GM21528 (cell line): ENCODE data around the gene BOLL.
A peak's percentile ranks its signal among the peaks of the same experiment; 100 is the strongest.
"Not testable (repeated sequence)": the region's sequence is repeated elsewhere in the genome, so short reads cannot be mapped to it uniquely, and the experiment has no call there.

ENCODE experiments used
- ATAC-seq: cut with Tn5 transposase; IDR thresholded peaks from one replicate; pipeline ENCODE4 v1.9.1; 2021; ENCODE audit warnings: mild to moderate bottlenecking, moderate library complexity; ENCODE audit not compliant: unreplicated experiment, low FRiP score

The BOLL gene

DNA sequence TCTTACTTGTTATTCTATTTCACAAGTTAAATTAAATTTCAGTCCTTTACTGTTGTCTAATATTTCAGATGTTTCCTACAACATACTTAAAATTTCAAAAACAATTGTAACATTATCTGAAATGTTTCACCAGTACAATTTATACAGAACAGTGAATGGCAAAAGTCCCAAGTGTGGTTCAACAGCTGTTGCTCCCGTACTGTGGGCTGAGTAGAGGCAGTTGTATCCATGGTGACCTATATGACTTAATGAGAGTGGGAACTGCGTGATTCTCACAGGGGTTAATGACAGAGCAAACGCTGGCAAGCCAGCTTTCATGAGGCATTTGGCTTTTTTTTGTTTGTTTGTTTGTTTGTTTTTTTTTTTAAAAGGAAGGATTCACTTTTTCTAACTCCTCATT lies 13.9 kb upstream of the BOLL start:
- no peak for ATAC-seq

DNA sequence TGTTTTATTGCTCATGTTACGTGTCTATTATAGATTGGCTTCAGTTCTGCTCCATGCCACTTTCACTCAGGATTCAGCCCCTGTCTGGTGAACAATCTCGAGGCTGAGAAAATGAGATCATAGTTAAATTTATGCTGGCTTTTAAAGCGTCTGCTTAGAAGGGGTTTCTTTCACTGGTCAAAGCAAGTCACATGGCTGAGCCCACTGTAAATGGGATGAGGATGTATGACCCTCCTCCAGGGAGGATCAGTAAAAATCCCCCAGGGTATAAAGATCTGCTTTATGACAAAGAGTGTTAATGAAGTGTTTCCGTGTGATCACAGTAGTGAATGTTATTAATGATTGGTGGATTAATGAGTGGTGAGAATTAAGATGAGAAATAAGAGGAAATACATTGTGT lies 13.1 kb upstream of the BOLL start:
- no peak for ATAC-seq

DNA sequence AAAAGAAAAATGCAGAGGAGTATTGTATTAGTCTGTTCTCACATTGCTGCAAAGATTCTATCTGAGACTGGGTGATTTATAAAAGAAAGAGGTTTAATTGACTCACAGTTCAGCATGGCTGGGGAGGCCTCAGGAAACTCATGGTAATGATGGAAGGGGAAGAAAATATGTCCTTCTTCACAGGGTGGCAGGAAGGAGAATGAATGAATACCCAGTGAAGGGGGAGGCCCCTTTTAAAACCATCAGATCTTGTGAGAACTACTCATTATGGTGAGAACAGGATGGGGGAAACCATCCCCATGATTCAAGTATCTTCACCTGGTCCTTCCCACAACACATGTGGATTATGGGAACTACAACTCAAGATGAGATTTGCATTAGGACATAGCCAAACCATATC lies 10.2 kb upstream of the BOLL start:
- no peak for ATAC-seq

DNA sequence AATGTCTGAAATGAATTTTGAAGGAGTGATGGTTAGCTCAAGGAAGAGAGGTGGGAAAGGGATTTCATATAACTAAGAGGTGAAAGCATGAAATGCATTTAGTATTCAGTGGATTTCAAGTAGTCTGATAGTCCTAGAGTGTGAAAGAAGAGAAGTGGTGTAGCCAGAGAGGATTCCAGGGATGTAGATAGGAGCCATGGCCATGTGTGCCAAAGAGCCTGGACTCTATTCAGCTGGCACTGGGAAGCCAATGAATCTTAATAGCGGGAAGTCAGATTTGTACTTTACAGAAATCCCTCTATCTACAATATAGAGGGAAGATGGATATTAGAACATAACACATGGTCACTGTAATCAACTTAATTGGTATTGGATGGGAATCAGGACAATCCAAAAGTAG lies 8.3 kb upstream of the BOLL start:
- ATAC-seq = no peak

DNA sequence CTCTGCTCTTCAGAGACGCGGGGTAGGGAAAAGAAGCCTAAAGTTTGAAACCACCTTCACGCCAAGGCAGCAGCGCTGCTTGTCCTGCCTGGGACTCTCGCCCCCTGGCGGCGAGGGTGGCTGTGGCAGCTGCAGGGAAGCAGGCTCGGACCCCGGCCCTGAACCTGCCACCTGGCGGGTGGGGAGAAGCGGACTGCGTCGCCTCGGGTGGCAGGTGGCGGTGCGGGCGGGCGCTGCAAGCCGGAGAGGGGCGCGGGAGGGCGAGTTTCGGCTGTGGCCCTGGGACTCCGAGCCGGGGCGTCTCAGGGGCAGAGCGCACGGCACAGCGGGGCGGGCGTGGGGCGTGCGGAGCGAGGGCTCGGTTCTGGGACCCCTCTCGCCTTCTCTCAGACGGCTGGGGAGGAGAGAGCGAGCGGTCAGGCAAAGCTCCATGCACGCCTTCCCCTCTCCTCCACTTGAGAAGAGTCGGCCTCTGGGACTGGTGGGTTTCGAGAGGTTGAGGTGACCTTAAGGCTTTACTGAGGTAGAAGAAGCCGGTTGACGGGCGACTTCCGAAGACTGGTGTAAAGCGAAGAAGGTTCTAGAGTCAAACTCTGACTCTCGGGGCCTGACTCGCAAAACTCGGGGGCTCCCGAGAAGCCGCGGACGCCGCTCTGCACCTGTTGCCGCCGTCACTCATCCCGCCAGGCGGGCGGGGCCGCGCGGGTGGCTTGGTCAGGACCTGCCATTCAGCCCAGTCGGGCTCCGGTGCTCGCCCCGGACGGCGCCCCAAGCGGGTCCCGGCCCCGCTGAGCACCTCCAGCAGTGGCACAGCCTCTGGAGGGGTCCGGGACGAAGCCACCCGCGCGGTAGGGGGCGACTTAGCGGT lies 1.1 kb upstream of the BOLL start:
- ATAC-seq = no peak

DNA sequence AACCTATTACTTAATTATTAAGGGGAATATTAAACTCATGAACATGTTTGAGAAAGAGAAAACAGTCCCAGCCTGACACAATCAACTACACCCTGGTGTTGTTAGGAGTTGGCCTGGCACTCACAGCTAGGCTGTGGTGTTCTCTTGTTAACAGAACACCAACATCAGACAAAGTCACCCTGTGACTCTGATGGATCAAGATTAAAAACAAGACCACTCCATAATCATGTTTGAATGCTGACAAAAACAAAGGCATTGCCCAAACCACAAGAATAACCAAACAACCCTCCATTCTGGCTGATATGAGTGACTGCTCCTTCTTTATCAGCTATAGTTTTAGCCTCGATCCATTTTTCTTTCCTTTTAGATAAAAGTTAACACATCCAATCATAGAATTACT lies 3.0 kb downstream of the BOLL start:
- no peak for ATAC-seq

DNA sequence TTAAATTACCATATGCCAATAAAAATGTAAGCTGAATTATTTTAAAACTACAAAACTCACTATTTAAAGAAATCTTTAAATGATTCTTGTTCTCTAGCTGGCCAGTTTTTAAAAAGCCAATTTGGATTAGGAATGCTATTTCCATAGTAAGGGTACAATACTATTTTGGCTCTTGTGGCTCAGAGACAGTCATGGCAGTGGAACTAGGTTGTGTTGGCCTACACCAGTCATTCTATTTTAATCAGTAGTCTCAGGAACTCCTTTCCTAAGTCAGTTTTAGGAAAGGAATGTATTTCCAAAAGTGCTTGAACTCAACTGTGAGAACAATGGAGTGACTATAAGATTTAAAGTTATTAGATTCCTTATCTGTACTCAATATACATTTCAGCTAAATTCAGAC lies 5.9 kb downstream of the BOLL start:
- no peak for ATAC-seq

DNA sequence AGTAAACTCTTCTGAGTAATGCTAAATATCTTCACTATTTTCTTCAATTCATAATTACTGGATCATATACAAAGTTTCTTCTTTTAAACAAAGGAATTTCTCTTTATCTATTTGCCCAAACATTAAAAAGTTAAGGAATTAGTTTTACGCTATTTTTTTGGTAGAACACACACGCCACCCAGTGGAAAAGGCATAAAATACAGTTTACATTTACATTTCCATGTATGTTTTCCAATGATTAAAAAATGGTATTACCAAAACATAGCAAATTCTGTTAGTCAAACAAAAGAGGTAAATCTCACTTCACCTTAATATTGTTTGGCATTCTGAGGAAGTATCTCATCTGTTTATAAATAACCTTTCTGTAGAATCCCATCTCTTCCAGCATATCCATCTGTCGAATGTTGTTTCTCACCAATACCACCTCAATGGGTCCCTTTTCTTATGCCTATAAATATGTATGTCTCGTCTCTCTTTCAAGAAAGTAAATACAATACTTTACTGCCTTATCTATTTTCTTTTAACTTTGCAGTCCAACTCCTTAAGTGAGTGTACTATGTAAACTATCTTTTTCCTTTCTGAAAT lies 7.2 kb downstream of the BOLL start:
- no peak for ATAC-seq

DNA sequence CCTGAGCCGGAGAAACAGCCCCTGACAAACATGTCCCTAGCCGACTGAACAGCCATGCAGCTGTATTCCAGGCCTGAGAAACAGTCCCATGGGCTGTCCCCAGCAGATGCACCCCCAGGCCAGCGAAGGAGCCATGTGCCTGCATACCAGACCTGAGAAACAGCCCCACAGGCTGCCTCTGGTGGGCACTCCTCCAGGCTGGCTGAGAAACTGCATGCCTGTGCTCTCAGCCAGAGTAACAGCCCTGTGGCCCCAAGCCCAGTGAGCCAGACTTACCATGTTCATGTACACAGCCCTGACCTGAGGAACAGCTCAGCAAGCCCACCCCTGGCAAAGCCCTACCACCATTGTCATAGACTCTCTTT lies 24.8 kb downstream of the BOLL start:
- ATAC-seq = no peak

DNA sequence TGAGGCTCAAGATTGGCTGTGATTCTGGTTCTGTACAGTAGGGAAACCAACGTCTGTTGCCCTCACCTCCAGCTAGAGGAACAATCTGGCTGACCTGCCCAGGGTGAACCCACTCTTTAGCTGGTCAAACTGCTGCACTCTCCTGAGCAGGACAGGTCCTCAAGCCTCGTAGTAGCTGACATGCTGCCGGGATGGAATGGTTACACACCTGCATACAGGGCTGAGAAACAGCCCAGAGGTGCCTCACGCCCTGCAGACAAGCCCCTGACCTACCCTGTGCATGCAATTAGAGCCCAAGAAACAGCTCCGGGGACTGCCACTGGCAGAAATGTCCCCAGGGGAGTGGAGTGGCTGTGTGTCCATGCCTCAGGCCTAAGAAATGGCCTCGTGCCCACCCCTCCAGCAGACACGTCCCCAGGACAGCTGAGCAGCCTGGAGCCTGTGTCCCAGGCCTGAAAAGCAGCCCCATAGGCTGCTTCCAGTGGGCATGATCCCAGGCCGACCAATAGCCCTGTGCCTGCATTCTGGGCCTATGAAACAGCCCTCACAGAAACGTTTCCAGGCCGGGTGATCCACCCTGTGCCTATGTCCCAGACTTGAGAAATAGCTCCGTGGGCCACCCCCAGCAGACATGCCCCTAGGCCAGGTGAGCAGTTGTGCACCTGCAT lies 25.4 kb downstream of the BOLL start:
- no peak for ATAC-seq

DNA sequence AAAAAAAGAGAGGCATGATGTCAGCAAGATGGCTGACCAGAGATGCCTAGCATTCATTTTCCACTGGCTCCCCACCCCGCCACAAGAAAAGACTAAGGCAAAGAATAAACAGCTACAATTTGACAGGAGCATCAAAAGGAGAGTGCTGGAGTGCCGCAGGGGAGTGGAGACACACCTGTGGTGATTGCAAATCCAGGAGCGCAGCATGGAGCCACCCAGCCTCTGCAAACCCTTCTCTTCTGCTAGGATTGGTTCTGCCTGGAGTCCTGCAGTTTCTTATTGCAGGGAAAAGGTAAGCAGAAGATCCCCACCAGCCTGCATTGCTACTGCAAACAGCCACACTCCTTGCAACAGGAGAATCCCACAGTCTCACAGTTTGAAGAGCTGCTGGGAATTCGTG lies 26.1 kb downstream of the BOLL start:
- ATAC-seq = no peak

DNA sequence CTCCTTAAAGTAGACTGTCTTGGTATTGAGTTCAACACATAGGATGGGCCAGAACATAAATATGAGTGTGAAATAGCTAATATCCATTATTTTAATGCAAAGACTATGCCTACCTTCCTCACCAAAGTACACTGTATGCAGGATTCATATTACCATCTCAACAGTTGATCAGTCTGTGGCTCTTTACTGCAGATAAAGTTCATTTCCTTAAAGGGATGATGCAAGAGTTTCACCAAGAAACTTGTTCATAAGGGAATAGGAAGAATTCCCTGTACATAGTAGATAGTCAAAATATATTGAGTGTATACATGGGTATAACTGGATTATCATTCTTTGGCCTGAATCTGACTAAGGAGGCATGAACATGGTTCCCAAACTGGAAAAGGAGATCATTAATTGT lies 44.9 kb downstream of the BOLL start:
- no peak for ATAC-seq

DNA sequence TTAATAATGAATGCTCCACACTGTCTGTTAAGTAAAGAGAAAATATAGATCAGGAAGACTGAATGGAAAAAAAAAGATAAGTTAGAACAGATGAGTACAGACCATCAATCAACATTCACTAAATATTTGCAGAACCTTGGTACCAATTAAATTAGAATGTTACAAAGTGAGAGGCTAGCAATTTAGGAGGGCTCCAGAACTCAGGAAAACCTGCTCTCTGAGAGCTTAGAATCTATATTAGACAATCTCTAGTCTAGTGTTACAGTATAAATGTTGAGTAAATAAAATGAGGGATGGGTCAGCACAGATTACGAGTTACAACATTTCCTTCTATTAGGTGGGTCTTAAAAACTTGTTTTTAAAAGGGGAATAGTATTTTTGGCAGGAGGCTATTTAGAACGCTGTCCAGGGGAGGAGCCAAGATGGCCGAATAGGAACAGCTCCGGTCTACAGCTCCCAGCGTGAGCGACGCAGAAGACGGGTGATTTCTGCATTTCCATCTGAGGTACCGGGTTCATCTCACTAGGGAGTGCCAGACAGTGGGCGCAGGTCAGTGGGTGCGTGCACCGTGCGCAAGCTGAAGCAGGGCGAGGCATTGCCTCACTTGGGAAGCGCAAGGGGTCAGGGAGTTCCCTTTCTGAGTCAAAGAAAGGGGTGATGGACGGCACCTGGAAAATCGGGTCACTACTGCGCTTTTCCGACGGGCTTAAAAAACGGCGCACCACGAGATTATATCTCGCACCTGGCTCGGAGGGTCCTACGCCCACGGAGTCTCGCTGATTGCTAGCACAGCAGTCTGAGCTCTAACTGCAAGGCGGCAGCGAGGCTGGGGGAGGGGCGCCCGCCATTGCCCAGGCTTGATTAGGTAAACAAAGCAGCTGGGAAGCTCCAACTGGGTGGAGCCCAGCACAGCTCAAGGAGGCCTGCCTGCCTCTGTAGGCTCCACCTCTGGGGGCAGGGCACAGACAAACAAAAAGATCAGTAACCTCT lies 56.3 kb downstream of the BOLL start:
- ATAC-seq = not testable (repeated sequence)

DNA sequence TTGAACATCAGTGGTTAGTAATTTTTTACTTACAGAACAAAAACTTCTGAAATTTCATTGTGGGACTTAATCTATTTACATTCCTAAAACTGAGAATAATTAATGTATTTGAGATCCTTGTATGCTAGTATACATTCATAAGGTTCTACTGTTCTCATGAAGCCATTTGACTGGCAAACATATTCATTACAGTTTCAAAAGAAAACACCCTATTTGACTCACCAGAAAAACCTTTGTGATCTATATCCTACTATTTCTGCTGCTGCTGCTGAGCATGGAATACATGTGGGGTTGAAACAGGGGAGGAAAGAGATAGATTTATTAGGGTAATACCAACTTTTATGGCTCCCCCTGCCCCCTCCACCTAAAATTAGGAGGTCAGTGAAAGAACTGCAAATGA lies 58.1 kb downstream of the BOLL start:
- ATAC-seq = no peak

DNA sequence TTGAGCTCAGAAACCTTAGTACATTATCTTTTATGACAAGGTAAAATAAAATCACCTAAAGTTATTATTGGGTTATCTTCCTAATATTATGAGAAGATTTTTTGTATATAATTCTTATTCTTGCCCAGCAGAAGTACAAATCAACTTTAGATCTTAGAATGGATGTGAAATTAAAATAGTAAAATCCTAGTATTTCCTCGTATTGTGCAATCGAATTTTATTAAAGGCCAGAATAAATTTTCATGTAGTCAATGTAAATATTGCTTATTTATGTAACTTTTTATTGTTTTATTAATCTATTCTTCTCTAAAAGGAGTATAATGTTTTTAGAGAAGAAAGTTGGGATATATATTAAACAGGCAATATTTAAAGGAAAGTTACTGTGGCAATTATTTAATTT lies 67.3 kb downstream of the BOLL start:
- no peak for ATAC-seq

DNA sequence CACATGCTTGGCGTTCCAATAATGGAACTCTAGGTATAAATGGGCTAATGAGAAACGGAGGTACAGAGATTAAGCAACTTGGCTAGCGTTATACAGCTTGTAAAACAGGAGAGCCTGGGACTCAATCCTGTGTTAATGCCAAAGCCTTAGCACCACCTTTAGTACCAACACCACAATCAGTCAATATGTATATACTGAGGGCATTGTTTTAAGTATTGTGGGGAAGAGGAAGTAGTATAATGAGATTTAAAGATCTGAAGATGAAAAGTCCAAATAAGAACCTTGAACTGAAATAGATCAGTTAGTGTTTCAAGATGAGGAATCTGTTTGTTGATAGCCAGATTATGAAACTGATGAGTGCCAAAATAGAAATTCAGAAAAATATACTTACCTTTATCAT lies 71.8 kb downstream of the BOLL start:
- no peak for ATAC-seq

DNA sequence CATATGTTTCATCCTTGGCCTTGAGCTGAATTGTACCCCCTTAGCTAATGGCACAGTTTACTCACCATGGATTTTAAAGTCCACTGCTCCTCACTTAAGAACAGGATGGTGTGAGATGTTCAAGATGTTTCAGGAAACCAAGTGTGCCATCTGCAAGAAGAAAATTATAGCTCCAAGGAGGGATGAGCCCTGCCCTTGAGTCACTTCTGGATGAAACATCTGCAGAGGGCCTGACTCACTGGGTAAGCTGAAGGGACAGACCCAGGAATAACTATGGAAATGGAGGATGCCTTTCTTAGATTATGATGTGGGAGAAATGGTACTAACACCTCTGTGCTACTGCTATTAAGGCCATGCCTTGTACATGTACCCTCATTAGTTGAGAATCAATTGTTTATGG lies 73.5 kb downstream of the BOLL start:
- no peak for ATAC-seq

DNA sequence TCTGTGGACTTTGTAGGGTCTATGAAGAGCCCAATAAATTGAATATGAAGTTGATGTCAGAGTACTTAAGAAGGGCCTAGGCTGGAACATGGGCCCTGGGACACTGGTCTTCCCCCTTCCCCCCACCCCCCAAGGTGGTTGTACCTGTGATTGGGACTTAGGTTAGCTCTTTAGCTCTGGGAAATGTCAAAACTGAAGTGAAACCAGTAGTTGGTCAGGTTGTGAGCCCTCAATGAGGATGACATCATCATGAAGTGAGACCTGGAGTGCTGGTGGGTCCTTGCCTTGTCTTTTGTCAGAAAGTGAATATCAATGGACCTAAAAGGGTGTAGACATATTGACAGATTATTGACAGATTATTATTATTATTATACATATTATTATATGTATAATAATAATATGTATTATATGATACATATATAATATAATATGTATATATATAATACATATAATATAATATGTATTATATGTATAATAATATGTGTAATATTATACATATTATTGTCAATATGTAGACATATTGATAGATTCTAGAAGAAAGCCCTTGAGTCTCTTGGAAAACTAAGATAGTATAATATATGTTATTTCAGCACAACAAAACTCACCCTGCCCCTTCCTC lies 74.6 kb downstream of the BOLL start:
- peak; percentile 79 for ATAC-seq

DNA sequence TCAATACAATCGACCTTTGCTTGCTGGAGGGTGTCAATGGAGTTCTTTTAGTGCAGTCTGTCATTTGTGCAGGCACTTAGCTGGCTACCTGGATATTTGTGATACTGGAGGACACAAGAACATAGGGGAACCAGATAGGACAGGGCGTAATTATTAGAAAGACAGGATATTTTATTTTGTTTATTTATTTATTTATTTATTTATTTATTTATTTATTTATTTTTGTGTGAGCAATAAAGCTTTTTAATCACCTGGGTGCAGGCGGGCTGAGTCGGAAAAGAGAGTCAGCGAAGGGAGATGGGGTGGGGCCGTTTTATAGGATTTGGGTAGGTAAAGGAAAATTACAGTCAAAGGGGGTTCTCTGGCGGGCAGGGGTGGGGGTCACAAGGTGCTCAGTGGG lies 76.0 kb downstream of the BOLL start:
- ATAC-seq = not testable (repeated sequence)

DNA sequence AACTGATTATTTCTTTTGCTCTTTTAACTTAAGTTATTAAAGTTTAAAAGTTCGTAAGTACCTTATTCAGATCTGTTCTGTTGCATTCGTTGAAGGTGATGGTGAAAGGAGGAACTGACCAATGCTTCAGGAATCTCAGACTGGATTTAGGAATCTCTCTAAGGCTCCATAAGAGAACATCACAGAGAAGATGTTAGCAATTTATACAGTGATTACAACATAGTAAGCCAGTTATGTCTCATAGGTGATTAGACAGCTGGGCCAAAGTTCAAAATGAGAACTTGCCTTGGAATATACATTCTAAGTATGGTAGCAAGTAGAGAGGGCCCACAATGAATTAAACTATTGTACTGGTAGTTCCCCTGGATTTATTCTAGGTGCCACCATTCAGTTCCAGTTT lies 76.8 kb downstream of the BOLL start:
- no peak for ATAC-seq
